HG02623 (cell line): ENCODE measurements around the gene GALNT9.
"Not testable (repeated sequence)": the region's sequence is repeated elsewhere in the genome, so short reads cannot be mapped to it uniquely, and the experiment has no call there.

Source experiments
- ATAC-seq: cut with Tn5 transposase; IDR thresholded peaks from one replicate; pipeline ENCODE4 v1.9.1; 2021; ENCODE audit warnings: moderate library complexity; ENCODE audit not compliant: unreplicated experiment

Gene GALNT9

DNA sequence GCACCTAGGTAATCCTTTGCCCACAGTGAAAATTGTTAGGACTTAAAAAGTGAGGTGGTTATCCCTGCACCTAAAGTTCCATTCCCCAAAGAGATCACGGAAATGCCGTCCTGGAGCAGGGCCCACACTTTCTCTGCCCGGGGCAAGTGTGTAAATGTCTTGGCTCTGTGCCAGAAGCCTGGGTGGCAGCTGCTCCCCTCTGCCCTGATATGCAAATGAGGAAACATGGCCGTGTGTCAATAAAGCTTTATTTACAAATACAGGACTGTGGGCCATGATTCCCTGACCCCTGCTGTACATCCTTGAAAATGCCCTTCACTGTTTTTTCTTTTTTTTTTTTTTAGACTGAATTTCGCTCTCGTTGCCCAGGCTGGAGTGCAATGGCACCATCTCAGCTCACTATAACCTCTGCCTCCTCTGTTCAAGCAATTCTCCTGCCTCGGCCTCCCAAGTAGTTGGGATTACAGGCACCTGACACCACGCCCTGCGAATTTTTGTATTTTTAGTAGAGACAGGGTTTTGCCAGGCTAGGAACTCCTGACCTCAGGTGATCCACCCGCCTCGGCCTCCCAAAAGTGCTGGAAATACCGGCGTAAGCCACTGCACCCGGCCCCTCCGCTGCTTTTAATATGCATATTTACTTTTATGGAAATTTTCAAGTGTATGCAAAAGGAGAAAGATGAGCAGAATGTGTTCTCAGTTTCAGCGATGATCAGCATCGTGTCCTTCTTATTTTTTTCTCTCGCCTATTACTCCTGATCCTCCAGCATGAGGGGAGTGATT, 75.5 kb downstream of the GALNT9 start:
- ATAC-seq = no peak

DNA sequence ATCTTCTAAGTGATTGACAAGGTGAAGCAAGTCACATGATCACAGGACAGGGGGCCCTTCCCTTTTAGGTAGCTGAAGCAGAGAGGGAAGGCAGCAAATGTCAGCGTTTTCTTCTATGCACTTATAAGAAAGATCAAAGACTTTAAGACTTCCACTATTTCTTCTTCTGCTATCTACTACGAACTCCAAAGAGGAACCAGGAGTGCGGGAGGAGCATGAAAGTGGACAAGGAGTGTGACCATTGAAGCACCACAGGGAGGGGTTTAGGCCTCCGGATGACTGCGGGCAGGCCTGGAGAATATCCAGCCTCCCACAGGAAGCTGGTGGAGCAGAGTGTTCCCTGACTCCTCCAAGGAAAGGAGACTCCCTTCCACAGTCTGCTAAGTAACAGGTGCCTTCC, 76.4 kb downstream of the GALNT9 start:
- ATAC-seq = not testable (repeated sequence)

GRCh38 chr12:132251741-132252490, 77.5 kb downstream of the GALNT9 start:
- ATAC-seq = no peak

- ATAC-seq = no peak
Measured at GRCh38 chr12:132251310-132251709, 78.1 kb downstream of the GALNT9 start.

GRCh38 chr12:132250707-132251106, 78.7 kb downstream of the GALNT9 start:
- ATAC-seq = no peak

DNA sequence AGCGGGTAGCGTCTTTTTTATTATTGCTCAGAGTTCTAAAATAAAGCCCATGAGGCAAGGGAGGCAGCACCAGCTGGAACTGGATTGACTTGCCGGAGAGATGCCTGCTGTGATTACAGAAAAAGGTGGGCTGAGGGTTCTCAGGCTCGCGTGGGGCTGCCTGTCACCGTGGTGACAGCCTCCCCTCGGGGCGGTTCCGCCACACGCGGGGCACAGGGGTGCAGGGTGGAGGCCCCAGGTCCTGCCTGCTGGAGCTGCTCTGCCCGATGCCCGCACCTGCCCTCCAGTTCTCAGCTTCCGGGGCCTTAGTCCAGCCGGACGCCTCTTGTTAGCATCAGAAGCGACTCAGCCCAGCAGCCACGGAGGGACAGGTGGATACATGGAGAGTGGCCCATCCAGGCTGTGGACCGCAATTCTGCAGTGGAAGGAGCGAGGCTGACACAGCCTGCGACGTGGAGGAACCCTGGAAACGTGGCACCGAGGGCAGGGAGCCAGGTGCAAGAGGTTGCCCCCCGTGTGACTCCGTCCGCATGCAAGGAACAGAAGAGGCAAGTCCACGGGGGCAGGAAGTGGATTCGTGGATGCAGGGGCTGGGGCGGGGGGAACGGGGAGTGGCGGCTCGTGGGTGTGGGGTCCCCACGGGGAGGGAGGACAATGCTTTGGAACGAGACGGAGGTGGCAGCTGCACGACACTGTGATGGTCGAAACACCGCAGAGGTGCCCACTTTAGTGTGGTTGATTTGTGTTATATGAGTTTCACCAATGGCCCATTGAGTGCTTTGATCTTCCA, 79.5 kb downstream of the GALNT9 start:
- no peak for ATAC-seq

DNA sequence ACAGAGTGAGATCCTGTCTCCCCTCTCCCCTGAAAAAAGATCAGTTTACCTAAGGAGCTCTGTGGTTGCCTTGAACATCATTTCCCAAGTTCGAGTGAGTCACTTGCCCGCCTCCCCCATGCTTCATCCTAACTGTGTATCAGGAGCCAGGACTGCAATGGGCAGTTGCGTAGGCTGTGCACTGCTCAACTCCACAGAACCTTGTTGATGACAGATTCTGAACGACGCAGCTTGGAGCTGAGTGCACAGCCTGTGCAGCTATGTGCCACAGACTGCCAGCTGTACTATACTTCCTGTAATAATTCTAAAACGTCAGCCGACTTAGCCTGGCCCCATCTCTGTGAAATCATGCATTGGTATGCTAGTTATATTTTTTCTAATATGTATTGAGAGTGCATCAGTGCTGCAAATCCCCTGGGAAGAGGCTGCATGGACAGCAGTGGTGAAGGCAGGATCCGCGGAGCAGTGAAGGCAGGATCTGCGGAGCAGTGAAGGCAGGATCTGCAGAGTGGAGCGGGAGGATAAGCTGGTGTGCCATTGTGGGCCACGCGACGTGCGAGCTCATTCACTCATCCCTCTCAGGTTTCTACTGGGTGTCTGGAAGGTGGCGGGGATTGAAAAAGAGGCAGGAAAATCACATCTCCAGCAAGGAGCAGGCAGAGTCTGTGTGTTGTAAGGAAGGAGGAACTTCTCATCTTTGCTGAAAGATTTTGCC, 80.8 kb downstream of the GALNT9 start:
- ATAC-seq = no peak

- ATAC-seq = no peak
Measured at GRCh38 chr12:132247718-132248452, 81.5 kb downstream of the GALNT9 start.

GRCh38 chr12:132246997-132247717, 82.2 kb downstream of the GALNT9 start:
- ATAC-seq = no peak

DNA sequence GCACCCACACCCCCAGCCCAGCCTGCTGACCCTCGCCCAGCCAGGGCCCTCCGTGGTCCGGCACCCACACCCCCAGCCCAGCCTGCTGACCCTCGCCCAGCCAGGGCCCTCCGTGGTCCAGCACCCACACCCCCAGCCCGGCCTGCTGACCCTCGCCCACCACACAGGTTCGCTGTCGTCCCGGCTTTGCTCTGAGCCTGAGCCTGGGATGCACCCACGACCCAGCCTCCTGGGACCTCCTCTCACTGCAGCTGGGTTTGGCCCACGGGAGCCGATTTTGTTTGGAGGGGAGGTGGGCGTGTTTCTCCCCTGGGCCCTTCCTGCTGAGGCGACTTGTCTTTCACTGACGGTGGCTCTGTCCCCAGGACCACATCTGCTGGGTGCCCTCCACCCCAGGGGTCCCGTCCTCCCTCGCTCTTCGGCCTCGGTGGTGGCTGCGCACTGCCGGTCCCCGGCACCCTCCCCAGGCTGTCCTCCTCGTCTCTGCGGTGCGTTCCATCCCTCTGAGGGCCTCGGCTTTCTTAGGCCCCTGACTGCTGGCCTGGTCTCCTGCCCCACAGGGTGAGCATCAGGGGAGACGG, 83.8 kb downstream of the GALNT9 start:
- ATAC-seq = no peak

DNA sequence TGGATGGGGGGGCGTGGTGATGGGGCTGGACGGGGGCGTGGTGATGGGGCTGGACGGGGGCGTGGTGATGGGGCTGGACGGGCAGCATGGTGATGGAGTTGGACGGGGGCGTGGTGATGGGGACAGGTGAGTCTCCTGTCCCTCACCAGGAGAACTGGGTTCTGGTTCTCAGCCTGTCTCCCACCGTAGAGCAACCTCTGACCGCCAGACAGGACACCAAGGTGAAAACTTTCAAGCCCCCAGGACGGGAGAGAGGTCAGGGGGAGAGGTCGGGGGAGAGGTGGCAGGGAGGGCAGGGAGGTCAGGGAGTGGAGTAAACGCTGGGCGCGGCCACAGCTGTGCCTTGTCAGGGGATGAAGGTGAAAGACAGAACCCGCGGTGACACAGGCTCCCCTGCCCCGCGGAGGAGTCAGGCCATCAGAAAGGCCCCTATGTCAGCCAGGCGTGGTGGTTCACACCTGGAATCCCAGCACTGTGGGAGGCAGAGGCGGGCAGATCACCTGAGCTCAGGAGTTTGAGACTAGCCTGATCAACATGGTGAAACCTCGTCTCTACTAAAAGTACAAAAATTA, 84.6 kb downstream of the GALNT9 start:
- no peak for ATAC-seq

DNA sequence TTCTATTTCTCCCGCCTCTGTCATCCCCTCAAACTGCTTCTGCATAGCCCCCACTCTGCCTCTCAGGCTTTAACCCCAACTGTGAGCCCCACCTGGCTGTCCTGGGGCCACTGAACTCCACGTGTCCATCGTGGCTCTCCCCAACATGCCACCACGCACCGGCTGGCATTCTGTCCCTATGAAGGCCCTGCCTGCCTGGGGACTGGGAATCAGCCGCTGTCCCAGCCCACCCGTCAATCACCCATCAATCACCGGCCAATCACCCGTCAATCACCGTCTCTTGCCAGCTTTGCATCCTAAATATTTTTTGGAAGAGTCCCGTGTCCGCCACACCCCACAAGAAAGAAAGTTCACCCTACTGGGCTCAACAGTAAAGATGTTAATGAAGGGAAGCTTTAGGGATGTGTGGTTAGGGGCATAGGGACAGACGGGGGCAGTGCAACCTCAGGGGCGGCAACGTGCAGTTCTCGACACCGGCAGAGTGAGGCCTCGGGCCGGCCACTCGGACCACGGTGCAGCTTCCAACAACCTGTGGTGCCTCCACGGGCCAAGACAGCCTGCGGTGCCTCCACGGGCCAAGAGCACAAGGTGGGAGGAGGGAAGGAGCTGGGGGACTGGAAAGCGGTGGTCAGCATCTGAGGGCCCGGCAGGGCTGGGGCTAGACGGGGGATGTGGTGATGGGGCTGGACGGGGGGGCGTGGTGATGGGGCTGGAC, 85.6 kb downstream of the GALNT9 start:
- no peak for ATAC-seq

- ATAC-seq = not testable (repeated sequence)
Measured at GRCh38 chr12:132243171-132243570, 86.2 kb downstream of the GALNT9 start.

DNA sequence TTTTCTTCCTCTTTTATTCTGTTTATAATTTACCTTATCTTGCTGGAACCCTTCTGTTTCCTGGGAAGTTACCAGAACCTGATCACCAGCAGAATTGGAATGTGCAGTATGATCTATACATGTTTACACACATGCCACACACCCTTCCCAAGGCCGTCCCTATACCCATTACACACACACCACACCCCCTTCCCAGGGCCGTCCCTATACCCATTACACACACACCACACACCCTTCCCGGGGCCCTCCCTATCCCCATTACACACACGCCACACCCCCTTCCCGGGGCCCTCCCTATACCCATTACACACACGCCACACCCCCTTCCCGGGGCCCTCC, 88.8 kb downstream of the GALNT9 start:
- ATAC-seq = not testable (repeated sequence)

- ATAC-seq = no peak
Measured at GRCh38 chr12:132239796-132240668, 89.4 kb downstream of the GALNT9 start.

GRCh38 chr12:132239392-132239791, 90.0 kb downstream of the GALNT9 start:
- ATAC-seq = no peak

DNA sequence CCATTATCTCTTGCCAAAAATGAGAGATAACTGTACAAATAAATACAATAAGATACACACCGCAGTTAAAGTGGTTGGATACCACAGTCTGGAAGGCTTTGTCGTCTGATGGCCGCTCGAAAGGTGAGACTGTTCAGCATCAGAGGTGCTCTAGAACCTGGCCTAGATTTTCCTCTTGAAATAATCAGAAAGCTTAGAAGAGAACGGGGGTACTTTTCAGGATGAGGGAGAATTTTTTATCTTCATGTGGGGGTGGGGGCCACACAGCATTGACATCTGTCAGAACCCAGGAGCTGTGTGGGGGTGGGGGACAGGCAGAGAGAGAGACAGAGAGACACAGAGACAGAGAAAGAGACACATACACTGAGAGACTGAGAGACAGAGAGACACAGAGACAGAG, 90.5 kb downstream of the GALNT9 start:
- ATAC-seq = no peak
